DOHH2 (cell line): ENCODE results near the gene SLC12A7.
"Not testable (repeated sequence)": the region's sequence is repeated elsewhere in the genome, so short reads cannot be mapped to it uniquely, and the experiment has no call there.

ENCODE experiments used
- H3F3A ChIP-seq: fragments of 200-600 bp; sonication (generic), shearing (Covaris generic); 2 replicates; pipeline ENCODE4 v1.6.0; 2016; ENCODE audit warnings: antibody characterized with exemption, mild to moderate bottlenecking; ENCODE audit not compliant: control insufficient read depth, insufficient read depth
- H3K27ac ChIP-seq: fragments of 200-600 bp; sonication (generic); 2 replicates; pipeline ENCODE4 v1.5.1; 2014; ENCODE audit warnings: low read depth, mild to moderate bottlenecking, low read length, moderate library complexity
- H3K27me3 ChIP-seq: fragments of 200-600 bp; sonication (generic); 2 replicates; pipeline ENCODE4 v1.6.1; 2014; ENCODE audit warnings: mild to moderate bottlenecking, low read length, mixed read lengths; ENCODE audit not compliant: control insufficient read depth
- H3K36me3 ChIP-seq: fragments of 200-600 bp; sonication (generic); 2 replicates; pipeline ENCODE4 v1.6.1; 2014; ENCODE audit warnings: mild to moderate bottlenecking, low read length, moderate library complexity, mixed read lengths; ENCODE audit not compliant: control insufficient read depth
- H3K4me1 ChIP-seq: fragments of 200-600 bp; sonication (generic); 2 replicates; pipeline ENCODE4 v1.6.1; 2014; ENCODE audit warnings: mild to moderate bottlenecking, low read length, mixed read lengths; ENCODE audit not compliant: control insufficient read depth
- H3K4me2 ChIP-seq: fragments of 200-600 bp; sonication (generic); 2 replicates; pipeline ENCODE4 v1.6.0; 2014; ENCODE audit warnings: mild to moderate bottlenecking, low read length, moderate library complexity
- H3K4me3 ChIP-seq: fragments of 200-600 bp; sonication (generic); 2 replicates; pipeline ENCODE4 v1.5.1; 2014; ENCODE audit warnings: mild to moderate bottlenecking, low read length, mixed read lengths
- H3K79me2 ChIP-seq: fragments of 200-600 bp; sonication (generic); 2 replicates; pipeline ENCODE4 v1.6.1; 2014; ENCODE audit warnings: mild to moderate bottlenecking, low read length, mixed read lengths; ENCODE audit not compliant: control insufficient read depth
- H3K9me2 ChIP-seq: fragments of 200-600 bp; sonication (generic); replicated peaks from 2 replicates; pipeline ENCODE4 v1.6.1; 2014; ENCODE audit warnings: mild to moderate bottlenecking, low read length, mixed read lengths; ENCODE audit not compliant: control insufficient read depth
- H3K9me3 ChIP-seq: fragments of 200-600 bp; sonication (generic); 2 replicates; pipeline ENCODE4 v1.6.1; 2014; ENCODE audit warnings: antibody characterized with exemption, low read length, mixed read lengths; ENCODE audit not compliant: control insufficient read depth, insufficient read depth
- H4K20me1 ChIP-seq: fragments of 200-600 bp; sonication (generic); 2 replicates; pipeline ENCODE4 v1.6.0; 2014; ENCODE audit warnings: low read depth, mild to moderate bottlenecking, antibody characterized with exemption, low read length, moderate library complexity; ENCODE audit not compliant: control insufficient read depth, insufficient read depth
- CTCF ChIP-seq: fragments of 200-600 bp; sonication (generic); IDR thresholded peaks from one replicate; pipeline ENCODE4 v1.5.1; 2014; ENCODE audit warnings: antibody characterized with exemption, mild to moderate bottlenecking, low read depth, low read length; ENCODE audit not compliant: poor library complexity, severe bottlenecking
- EZH2phosphoT487 ChIP-seq: fragments of 200-600 bp; sonication (generic); IDR thresholded peaks from 2 replicates; pipeline ENCODE4 v1.6.1; 2017; ENCODE audit warnings: borderline replicate concordance, mild to moderate bottlenecking, antibody characterized with exemption, low read length, moderate library complexity, mixed read lengths

Gene SLC12A7

GRCh38 chr5:1085391-1085790, 26.5 kb downstream of the SLC12A7 start:
- Histone ChIP-seq H4K20me1 (no peaks in the 10 kb centered on the region), H3K9me3 (peaks cover 19% of the 10 kb centered on the region; the same call in 1 of the 2 replicates), H3K36me3 (no peaks in the 10 kb centered on the region), H3F3A (no peaks in the 10 kb centered on the region), H3K4me2 (no peak overlapping the region), H3K79me2 (no peaks in the 10 kb centered on the region), H3K27ac (no peak overlapping the region), H3K4me3 (no peak overlapping the region), H3K9me2 (no peaks in the 10 kb centered on the region), H3K4me1 (no peaks in the 10 kb centered on the region), H3K27me3 (no peaks in the 10 kb centered on the region)
- TF ChIP-seq EZH2phosphoT487, result no peak
- TF ChIP-seq CTCF, result no peak

- Histone ChIP-seq H3K4me2 (no peak overlapping the region), H4K20me1 (no peaks in the 10 kb centered on the region), H3K9me2 (no peaks in the 10 kb centered on the region), H3K27me3 (no peaks in the 10 kb centered on the region), H3K36me3 (no peaks in the 10 kb centered on the region), H3K4me1 (no peaks in the 10 kb centered on the region), H3F3A (no peaks in the 10 kb centered on the region), H3K79me2 (no peaks in the 10 kb centered on the region), H3K27ac (no peak overlapping the region), H3K4me3 (no peak overlapping the region), H3K9me3 (peaks cover 19% of the 10 kb centered on the region; the same call in 1 of the 2 replicates)
- TF ChIP-seq EZH2phosphoT487 (no peak), CTCF (no peak)
These were observed 27.8 kb downstream of the SLC12A7 start for GRCh38 chr5:1083823-1084605.

GRCh38 chr5:1083026-1083425, 28.8 kb downstream of the SLC12A7 start:
- H3K27me3 ChIP-seq, H3K4me3 ChIP-seq, H3K4me2 ChIP-seq, H3K4me1 ChIP-seq, H3K9me2 ChIP-seq, H3K27ac ChIP-seq, H3F3A ChIP-seq, H3K79me2 ChIP-seq, H4K20me1 ChIP-seq, H3K36me3 ChIP-seq: not testable (repeated sequence)
- peaks cover 19% of the 10 kb centered on the region; the same call in 1 of the 2 replicates for H3K9me3 ChIP-seq

GRCh38 chr5:1081519-1081918, 30.3 kb downstream of the SLC12A7 start:
- Histone ChIP-seq H3F3A (no peaks in the 10 kb centered on the region), H4K20me1 (no peaks in the 10 kb centered on the region), H3K4me2 (no peak overlapping the region), H3K9me2 (no peaks in the 10 kb centered on the region), H3K36me3 (no peaks in the 10 kb centered on the region), H3K4me1 (no peaks in the 10 kb centered on the region), H3K4me3 (no peak overlapping the region), H3K27ac (no peak overlapping the region), H3K9me3 (peaks cover 19% of the 10 kb centered on the region; the same call in 1 of the 2 replicates), H3K27me3 (no peaks in the 10 kb centered on the region), H3K79me2 (no peaks in the 10 kb centered on the region)
- no peak for TF ChIP-seq EZH2phosphoT487
